GM19193 (cell line): ENCODE results near the gene USP31.

Source experiments
- POLR2A ChIP-seq: IDR thresholded peaks from 4 replicates; pipeline ENCODE4 v1.6.1; 2011; ENCODE audit not compliant: insufficient read depth, insufficient read length; ENCODE audit errors: extremely low read depth

Gene USP31

GRCh38 chr16:23172583-23172982, 23.3 kb upstream of the USP31 start:
- TF ChIP-seq POLR2A = no peak

DNA sequence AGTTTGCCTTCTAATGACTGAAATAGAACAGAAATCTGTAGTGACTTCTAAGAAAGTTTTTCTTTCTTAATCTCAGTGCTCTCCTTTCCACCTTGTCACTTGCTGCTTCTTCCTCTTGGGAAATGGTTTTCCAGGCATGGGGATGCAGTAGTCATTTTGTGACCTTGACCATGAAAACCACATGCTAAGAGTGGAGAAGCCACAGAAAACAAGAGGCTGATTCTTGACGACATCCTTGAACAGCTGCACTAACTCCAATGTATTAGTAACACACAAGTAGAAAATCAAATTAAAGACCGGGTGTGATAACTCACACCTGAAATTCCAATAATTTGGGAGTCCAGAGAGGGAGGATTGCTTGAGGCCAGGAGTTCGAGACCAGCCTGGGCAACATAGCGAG, 15.5 kb upstream of the USP31 start:
- no peak for TF ChIP-seq POLR2A

GRCh38 chr16:23163921-23164320, 14.7 kb upstream of the USP31 start:
- TF ChIP-seq POLR2A = no peak

GRCh38 chr16:23160574-23160973, 11.3 kb upstream of the USP31 start:
- TF ChIP-seq POLR2A = no peak

- TF ChIP-seq POLR2A = no peak
Measured at GRCh38 chr16:23160082-23160481, 10.8 kb upstream of the USP31 start.

GRCh38 chr16:23158114-23158513, 8.9 kb upstream of the USP31 start:
- TF ChIP-seq POLR2A = no peak

- no peak for TF ChIP-seq POLR2A
Measured at GRCh38 chr16:23156946-23157460, 7.8 kb upstream of the USP31 start.

DNA sequence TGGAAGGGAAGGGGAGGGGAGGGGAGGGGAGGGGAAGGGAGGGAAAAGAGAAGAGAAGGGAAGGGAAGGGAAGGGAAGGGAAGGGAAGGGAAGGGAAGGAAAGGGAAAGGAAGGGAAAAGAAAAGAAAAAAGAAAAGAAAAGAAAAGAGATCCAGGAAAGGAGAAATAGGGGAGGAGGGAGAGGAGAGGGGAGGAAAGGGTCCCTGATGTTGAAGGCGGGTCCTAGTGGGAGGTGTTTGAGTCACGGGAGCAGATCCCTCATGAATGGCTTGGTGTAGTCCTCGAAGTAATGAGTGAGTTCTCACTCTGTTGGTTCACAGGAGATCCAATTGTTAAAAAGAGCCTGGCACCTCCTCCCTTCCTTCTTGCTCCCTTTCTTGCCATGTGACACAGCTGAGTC, 6.9 kb upstream of the USP31 start:
- no peak for TF ChIP-seq POLR2A

DNA sequence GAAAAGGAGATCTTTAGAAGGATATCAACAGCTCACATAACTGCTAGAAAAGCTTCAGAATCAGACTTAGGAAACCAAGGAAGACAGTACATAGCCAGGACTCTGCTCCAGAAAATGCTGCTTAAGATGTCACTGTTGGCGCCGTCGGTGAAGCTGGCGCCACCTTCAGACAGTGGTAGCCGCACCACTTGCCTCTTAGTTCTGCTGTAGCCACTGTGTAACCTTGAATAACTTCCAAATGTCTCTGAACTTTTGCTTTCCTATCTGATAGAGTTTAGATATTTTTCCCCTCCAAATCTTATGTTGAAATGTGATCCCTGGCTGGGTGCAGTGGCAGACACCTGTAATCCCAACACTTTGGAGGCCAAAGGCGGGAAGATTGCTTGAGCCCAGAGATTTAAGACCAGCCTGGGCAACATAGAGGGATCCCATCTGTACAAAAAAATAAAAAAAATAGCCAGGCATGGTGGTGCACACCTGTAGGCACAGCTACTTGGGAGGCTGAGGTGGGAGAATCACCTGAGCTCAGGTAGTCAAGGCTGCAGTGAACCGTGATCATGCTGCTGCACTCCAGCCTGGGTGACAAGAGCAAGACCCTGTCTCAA, 6.3 kb upstream of the USP31 start:
- TF ChIP-seq POLR2A = no peak

DNA sequence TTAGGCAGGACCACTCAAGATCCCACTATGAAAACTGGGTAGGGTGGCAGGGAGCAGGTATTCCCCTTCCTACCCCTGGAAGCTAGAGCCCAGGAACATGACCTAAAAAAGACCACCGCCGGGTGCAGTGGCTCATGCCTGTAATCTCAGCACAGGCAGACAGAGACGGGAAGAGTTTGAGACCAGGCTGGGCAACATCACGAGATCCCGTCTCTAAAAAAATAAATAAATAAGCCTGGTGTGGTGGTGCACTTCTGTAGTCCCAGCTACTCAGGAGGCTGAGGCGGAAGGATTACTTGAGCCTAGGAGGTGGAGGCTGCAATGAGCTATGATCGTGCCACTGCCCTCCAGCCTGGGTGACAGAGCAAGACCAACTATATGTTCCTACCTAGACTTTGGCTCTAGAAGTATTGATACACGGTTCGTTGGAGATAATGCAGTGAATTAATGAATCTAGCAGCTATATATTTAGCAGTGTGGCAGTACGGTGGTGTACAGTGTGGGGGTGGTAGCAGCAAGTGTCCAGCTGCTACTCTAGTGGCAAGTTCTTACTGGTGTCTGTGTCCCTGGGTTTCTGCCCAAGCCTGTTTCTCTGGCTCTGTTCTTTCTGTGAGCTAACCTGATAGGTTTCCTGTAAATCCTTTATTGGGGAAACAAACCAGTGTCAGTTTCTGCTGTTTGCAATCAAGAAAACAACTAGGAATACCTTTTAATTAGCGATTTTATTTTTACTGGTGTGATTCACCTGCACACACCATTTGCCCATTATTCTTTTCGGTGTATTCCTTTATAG, 3.3 kb upstream of the USP31 start:
- no peak for TF ChIP-seq POLR2A

DNA sequence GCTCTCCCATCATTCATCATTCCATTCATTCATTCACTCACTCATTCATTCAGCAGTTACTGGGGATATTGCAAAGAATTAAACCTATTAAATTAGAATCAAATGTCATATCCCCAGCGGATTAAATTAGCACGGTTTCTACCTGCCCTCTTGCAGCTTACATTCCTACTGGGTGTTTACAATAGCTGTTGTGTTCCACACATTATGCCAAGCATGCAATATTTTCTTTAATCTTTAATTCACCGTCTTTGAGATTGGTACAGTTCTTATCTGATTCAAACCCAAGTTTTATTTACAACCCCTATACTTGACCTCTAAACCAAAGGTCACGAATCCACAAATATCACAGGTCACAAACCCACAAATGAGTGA, 727 bp upstream of the USP31 start:
- TF ChIP-seq POLR2A = no peak

- TF ChIP-seq POLR2A = no peak
Measured at GRCh38 chr16:23148513-23149266, 562 bp downstream of the USP31 start.

- TF ChIP-seq POLR2A = no peak
Measured at GRCh38 chr16:23148166-23148512, 1.1 kb downstream of the USP31 start.

DNA sequence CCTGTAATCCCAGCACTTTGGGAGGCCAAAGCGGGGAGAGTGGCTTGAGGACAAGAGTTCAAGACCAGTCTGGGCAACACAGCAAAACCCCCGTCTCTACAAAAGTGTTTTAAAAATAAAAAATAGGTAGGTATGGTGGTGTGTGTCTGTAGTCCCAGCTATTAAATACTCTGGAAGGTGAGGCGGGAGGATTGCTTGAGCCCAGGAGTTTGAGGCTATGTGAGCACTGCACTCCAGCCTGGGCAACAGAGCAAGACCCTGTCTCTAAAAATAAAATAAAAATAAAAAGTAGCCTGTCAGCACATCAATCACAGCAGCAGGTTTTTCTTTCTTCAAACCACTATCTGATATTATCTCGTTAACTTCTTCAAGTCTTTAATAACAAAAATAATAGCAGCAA, 1.6 kb downstream of the USP31 start:
- no peak for TF ChIP-seq POLR2A

DNA sequence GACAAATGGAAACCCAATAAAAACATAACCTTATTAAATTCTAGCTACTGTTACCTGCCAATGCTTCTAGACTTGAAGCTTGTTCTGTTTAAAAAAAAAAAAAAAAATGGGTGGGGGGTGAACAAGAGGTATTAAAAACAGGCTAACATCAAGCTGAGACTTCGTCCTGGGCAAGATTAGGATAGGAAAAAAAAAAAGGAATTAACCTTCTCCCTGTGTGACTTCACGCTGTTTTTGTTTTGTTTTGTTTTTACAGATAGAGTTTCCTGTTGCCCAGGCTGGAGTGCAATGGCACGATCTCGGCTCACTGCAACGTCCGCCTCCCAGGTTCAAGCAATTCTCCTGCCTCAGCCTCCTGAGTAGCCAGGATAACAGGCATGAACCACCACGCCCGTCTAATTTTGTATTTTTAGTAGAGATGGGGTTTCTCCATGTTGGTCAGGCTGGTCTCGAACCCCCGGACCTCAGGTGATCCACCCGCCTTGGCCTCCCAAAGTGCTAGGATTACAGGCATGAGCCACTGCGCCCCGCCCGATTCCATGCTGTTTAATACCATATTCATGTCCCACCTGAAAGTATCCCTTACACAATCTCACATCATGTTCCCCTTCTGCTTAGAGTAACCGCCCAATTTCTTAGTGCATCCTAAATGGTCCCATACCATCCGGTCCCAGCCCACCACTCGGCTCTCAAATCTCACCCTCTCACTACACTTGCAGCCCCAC, 2.2 kb downstream of the USP31 start:
- TF ChIP-seq POLR2A = no peak
